Parathyroid adenoma (tissue), 2 donors: ENCODE results near the gene SLC66A1.
"Not testable (repeated sequence)": the region's sequence is repeated elsewhere in the genome, so short reads cannot be mapped to it uniquely, and the experiment has no call there.

Source experiments
- H2AFZ ChIP-seq: fragments of 300-600 bp; sonication (generic); one replicate; pipeline ENCODE4 v1.7.0; 2017; ENCODE audit warnings: antibody characterized with exemption, mild to moderate bottlenecking
- H3K27ac ChIP-seq: fragments of 300-600 bp; sonication (generic); one replicate; pipeline ENCODE4 v1.7.0; 2017
- H3K27me3 ChIP-seq: fragments of 300-600 bp; sonication (generic); one replicate; pipeline ENCODE4 v1.7.0; 2017; ENCODE audit warnings: low read length; ENCODE audit not compliant: control insufficient read depth, insufficient read depth
- H3K36me3 ChIP-seq: fragments of 300-600 bp; sonication (generic); one replicate; pipeline ENCODE4 v1.7.0; 2017; ENCODE audit warnings: low read length; ENCODE audit not compliant: control insufficient read depth, insufficient read depth
- H3K4me1 ChIP-seq: fragments of 300-600 bp; sonication (generic); one replicate; pipeline ENCODE4 v1.7.0; 2017; ENCODE audit warnings: control low read depth
- H3K4me2 ChIP-seq: fragments of 300-600 bp; sonication (generic); one replicate; pipeline ENCODE4 v1.7.0; 2017; ENCODE audit warnings: low read length
- H3K4me3 ChIP-seq: fragments of 300-600 bp; sonication (generic); one replicate; pipeline ENCODE4 v1.7.0; 2017; ENCODE audit warnings: low read depth, low read length
- H3K79me2 ChIP-seq: fragments of 300-600 bp; sonication (generic); one replicate; pipeline ENCODE4 v1.7.0; 2017; ENCODE audit warnings: control low read depth
- H3K9ac ChIP-seq: fragments of 300-600 bp; sonication (generic); one replicate; pipeline ENCODE4 v1.7.0; 2017; ENCODE audit warnings: mild to moderate bottlenecking
- H3K9me3 ChIP-seq: fragments of 300-600 bp; sonication (generic); one replicate; pipeline ENCODE4 v1.7.0; 2017; ENCODE audit warnings: low read length; ENCODE audit not compliant: control insufficient read depth
- CTCF ChIP-seq: fragments of 300-600 bp; sonication (generic); IDR thresholded peaks from one replicate; pipeline ENCODE4 v1.7.0; 2017; ENCODE audit warnings: antibody characterized with exemption, mild to moderate bottlenecking
- donor health status: primary hyperparathyroidism.

SLC66A1 gene

GRCh38 chr1:19311931-19312781 lies at the start of gene SLC66A1, which contains the start of gene AKR7A2:
Gene SLC66A1, plus strand, starts transcription at chr1:19312326. Its CDS starts 5,352 bp downstream, at chr1:19317678.
Gene AKR7A2, minus strand, starts transcription at chr1:19312144. Its CDS starts 20 bp downstream, at chr1:19312124.
- Histone ChIP-seq H3K27ac (peak within 1 kb of the TSS; percentile 53), H3K36me3 (no peaks in the 10 kb centered on the region), H3K79me2 (peaks cover under 1% of the 10 kb centered on the region), H2AFZ (peak within 1 kb of the TSS; percentile 86), H3K4me3 (peak within 1 kb of the TSS; percentile 89), H3K9me3 (no peaks in the 10 kb centered on the region), H3K4me2 (peak within 1 kb of the TSS; percentile 98), H3K4me1 (no peaks in the 10 kb centered on the region), H3K9ac (peak within 1 kb of the TSS; percentile 72), H3K27me3 (no peaks in the 10 kb centered on the region)
- TF ChIP-seq CTCF, result no peak

GRCh38 chr1:19262744-19263143 lies 49.4 kb upstream of the SLC66A1 start:
- Histone ChIP-seq H3K4me2 (no peak overlapping the region), H3K9ac (no peak overlapping the region), H3K36me3 (no peaks in the 10 kb centered on the region), H3K79me2 (no peaks in the 10 kb centered on the region), H3K27me3 (no peaks in the 10 kb centered on the region), H3K4me3 (no peak overlapping the region), H2AFZ (no peak overlapping the region), H3K9me3 (no peaks in the 10 kb centered on the region), H3K4me1 (peaks cover 7% of the 10 kb centered on the region), H3K27ac (no peak overlapping the region)
- no peak for TF ChIP-seq CTCF

- Histone ChIP-seq H3K79me2 (no peaks in the 10 kb centered on the region), H3K27ac (no peak overlapping the region), H3K27me3 (no peaks in the 10 kb centered on the region), H2AFZ (no peak overlapping the region), H3K9ac (no peak overlapping the region), H3K4me1 (no peaks in the 10 kb centered on the region), H3K36me3 (no peaks in the 10 kb centered on the region), H3K4me3 (no peak overlapping the region), H3K9me3 (no peaks in the 10 kb centered on the region), H3K4me2 (no peak overlapping the region)
- no peak for TF ChIP-seq CTCF
Observed at GRCh38 chr1:19268445-19268844, 43.7 kb upstream of the SLC66A1 start.

GRCh38 chr1:19269427-19270342 lies 42.4 kb upstream of the SLC66A1 start:
- not testable (repeated sequence) for H3K79me2 ChIP-seq, H3K27me3 ChIP-seq, H3K36me3 ChIP-seq, H2AFZ ChIP-seq, H3K4me1 ChIP-seq, H3K4me2 ChIP-seq, H3K9ac ChIP-seq, H3K9me3 ChIP-seq, H3K27ac ChIP-seq, H3K4me3 ChIP-seq

GRCh38 chr1:19270343-19270730 lies 41.8 kb upstream of the SLC66A1 start:
- not testable (repeated sequence) for H3K27me3 ChIP-seq, H3K9ac ChIP-seq, H3K4me3 ChIP-seq, H2AFZ ChIP-seq, H3K4me1 ChIP-seq, H3K9me3 ChIP-seq, H3K4me2 ChIP-seq, H3K36me3 ChIP-seq, H3K79me2 ChIP-seq, H3K27ac ChIP-seq
